Astrocyte of the cerebellum (primary cell): Measurements from ENCODE around the gene BCL2L15.

Experiments
- DNase-seq: peaks from one replicate; pipeline ENCODE4 v3.0.0-alpha.2; 2011; ENCODE audit warnings: low read depth
- H3K4me3 ChIP-seq: 2 replicates; pipeline ENCODE4 v1.5.1; 2011; ENCODE audit warnings: mild to moderate bottlenecking, low read depth, low read length, moderate library complexity
- CTCF ChIP-seq: IDR thresholded peaks from 2 replicates; pipeline ENCODE4 v1.5.1; 2012; ENCODE audit warnings: low read length, low read depth, moderate library complexity, mild to moderate bottlenecking; ENCODE audit errors: missing control alignments
- in situ Hi-C: cut with HindIII; loops from 2 replicates; pipeline ENCODE4 v1.10.0; 2017; ENCODE audit warnings: low sequenced_read_pairs

Gene BCL2L15

GRCh38 chr1:113899111-113899510 is 11.7 kb upstream of the BCL2L15 start:
- DNase-seq, result no peak
- no peak overlapping the region for H3K4me3 ChIP-seq
- no peak for TF ChIP-seq CTCF
- in situ Hi-C loops, result no loop called here

GRCh38 chr1:113898241-113898814 is 10.9 kb upstream of the BCL2L15 start:
- H3K4me3 ChIP-seq, result no peak overlapping the region
- no peak for DNase-seq
- in situ Hi-C loops, result no loop called here
- TF ChIP-seq CTCF, result no peak

- TF ChIP-seq CTCF, result no peak
- in situ Hi-C loops, result no loop called here
- DNase-seq, result no peak
- H3K4me3 ChIP-seq, result no peak overlapping the region
Measured at GRCh38 chr1:113895961-113896360, 8.6 kb upstream of the BCL2L15 start.

- in situ Hi-C loops, result no loop called here
- no peak for TF ChIP-seq CTCF
- no peak for DNase-seq
- H3K4me3 ChIP-seq, result no peak overlapping the region
Measured at GRCh38 chr1:113895098-113895497, 7.7 kb upstream of the BCL2L15 start.

GRCh38 chr1:113893267-113893666 is 5.9 kb upstream of the BCL2L15 start:
- TF ChIP-seq CTCF, result no peak
- DNase-seq, result no peak
- in situ Hi-C loops, result no loop called here
- no peak overlapping the region for H3K4me3 ChIP-seq

GRCh38 chr1:113891631-113892220 is 4.3 kb upstream of the BCL2L15 start:
- in situ Hi-C loops, result no loop called here
- TF ChIP-seq CTCF, result no peak
- H3K4me3 ChIP-seq, result no peak overlapping the region
- DNase-seq, result no peak
